AG08395 (cell line): Measurements from ENCODE around the gene ATP6V0E2.

Experiments used
- DNase-seq: peaks from one replicate; pipeline ENCODE4 v3.0.0; 2012; ENCODE audit warnings: mixed read lengths, low spot score

Gene ATP6V0E2

DNA sequence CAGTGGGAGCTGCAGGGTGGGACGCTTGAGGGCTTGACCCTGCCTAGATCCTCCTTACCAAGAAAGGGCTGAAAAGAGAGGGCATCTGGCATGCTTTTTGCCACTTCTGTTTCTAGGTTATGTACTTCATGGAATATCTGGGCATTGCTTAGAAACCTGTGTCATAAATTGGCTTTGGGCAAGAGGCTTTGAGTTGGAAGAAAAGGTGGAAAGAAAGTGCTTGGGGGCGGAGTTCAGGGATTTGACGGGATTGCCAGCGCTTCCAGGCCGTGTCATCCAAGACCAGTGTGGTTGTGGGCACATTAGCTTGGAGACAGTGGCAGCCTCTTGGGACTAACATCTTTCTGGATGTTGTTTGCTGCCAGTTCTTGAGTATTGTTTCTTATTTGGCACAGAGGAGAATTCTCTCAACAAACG is 34.8 kb upstream of the ATP6V0E2 start:
- DNase-seq = peak; percentile 28

DNA sequence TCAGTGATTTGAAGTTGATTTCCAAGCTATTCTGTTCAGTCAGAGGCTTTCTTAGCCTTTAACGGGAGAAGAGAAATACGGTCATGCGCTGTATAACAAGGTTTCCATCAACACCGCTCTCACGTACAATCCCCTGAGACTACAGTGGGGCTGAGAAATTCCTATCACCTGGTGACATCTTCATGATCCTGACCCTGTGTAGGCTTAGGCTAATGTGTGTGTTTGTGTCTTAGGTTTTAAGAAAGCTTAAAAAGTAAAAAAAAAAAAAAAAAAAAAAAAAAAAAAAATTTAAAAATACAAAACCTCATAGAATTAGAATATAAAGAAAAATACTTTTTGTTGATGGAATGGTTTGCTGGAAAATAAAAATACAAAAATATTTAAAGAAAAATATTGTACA is 33.8 kb upstream of the ATP6V0E2 start:
- DNase-seq = no peak

DNA sequence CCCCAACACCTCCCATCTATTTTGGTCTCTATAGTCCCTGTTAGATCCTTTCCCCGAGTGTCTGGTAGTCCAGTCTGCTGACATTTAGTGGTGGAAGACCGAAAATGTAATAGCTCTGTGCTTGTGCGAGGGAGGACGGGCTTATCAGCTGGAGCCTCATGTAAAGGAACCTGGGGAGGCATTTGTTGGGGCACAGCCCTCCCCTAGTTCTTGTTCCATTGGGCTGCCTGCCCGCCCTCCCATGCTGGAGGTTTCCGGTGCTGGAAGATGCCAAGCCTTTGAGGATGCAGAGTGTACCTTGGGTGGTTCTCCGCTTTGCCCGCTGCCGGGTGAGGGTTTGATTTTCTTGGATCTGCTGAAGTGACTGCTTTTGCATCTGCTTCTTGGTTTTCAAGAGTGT is 30.2 kb upstream of the ATP6V0E2 start:
- no peak for DNase-seq

DNA sequence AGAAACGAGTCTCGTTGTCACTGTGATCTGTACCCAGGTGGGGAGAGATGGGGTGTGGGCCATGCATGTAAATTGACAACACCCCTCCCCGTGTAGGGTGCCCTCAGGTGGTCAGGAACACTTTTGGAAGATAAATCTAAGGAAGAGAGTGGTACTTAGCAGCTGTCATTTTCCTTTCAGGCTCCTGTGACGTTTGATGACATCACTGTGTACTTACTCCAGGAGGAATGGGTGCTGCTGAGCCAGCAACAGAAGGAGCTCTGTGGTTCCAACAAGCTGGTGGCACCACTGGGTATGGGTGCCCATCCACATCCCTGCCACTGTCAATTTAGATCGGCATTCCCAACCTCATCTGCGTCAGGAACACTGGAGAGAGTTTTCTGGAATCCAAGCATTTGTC is 29.3 kb upstream of the ATP6V0E2 start:
- DNase-seq = no peak

DNA sequence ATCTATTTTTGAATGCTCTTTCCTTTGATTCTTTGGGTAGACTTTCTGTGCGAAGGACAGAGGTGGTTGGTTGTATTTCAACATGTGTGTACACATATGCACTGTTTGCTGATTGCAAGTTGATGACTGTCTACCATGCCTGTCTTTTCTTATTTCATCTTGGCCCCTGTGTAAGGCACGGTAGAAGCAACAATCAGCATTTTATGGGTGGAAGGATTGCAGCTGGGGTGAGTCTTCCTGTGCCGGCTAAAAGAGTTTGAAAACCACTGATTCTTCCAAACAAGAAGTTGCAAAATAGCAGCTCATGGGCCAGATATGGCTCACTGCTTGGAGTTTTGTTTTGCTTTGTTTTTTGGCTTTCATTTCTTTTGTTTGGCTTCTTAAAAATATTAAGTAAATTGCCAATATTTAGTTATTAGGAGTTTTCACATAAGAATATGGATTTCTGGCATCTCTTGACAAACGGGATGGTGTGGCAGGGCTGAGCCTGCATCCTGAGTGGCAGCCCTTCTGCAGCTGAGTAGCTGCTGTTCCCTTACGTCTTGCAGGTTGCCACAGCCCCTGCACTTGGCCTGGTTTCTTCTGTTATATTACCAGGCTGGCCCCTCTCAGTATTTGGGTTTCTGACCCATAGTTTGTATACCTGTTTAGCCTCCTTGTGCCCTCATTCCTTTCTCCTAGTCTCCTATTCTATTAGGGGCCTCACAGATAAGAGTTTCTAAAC is 28.4 kb upstream of the ATP6V0E2 start:
- no peak for DNase-seq

DNA sequence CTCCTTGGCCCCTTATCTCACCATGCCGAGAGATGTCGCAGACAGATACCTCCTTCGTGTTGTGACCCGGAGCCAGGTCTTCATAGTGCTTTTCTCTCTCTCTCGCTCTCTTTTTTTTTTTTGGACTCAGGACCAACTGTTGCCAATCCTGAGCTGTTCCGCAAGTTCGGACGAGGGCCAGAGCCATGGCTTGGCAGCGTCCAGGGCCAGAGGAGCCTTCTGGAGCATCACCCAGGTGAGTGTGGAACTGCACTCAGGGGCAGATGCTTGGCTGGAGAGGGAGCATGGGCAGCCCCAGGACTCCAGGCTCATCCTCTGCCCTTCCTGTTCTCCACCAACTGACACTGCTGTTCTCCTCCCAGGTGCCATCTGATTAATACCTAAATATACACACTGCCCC is 27.7 kb upstream of the ATP6V0E2 start:
- no peak for DNase-seq

DNA sequence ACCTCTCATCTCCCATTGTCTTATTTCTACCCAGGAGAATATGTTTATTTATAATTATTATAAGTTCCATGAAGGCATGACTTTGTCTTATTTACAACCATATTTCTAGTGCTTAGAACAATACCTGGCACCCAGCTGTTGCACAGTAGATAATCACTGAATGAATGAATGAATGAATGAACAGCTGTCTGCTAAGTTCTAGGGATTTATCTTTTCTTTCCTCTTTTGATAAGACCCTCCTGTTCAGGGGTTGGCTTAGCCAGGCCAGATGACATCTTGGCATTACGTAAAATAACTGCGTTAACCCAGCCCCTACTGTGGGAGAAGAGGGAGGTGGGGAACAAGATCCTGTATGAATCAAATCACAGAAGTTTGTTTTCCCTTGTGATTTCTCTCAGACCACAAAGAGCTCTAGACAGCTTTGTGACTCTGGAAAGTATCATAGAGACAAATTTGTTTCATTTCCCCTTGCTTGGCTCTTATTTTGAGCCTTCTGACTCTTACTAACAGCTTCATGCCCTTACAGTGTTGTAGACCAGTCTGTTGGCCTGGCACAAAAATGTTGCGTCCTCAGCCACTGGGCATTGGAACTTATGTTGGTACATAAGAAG is 27.2 kb upstream of the ATP6V0E2 start:
- no peak for DNase-seq

DNA sequence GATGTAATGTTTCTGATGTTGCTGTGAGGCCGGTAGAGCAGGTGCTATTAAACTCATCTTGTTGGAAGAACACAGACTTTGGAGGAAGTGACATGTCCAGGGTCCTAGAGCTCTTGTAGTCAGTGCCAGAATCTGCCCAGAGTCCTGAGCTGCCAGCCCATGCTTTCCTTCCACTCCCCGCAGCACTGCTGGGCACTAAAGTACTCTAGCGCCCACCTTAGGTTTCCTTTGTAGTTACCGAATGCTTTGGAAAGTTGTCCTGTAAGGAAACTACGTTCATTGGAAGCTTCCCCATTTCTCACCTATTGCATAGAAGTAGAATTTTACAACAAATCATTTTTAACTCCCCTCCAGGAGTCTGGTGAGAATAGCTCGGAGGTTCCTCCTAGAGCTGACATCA is 24.6 kb upstream of the ATP6V0E2 start:
- no peak for DNase-seq

DNA sequence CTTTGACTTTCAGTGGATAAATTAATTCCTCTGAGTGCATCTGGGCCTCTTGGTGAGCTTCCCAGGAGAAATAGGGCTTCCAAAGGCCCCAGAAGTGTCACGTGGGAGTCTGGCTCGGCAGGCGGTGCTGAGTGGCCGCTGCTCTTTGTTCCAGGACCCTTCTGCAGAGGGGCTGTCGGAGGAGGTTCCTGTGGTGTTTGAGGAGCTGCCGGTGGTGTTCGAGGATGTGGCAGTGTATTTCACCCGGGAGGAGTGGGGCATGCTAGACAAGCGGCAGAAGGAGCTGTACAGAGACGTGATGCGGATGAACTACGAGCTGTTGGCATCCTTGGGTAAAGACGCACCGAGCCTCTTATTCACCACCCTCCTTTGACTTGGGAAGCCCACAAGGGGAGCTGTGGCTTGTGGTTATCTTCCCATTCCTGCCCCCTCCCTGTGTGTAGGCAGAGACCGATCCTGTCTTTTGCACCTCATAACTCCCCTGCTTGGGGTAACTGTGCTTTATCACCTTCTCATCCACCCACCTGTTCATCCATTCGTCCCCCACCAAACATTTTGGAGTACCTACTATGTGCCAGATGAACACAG is 23.7 kb upstream of the ATP6V0E2 start:
- no peak for DNase-seq

DNA sequence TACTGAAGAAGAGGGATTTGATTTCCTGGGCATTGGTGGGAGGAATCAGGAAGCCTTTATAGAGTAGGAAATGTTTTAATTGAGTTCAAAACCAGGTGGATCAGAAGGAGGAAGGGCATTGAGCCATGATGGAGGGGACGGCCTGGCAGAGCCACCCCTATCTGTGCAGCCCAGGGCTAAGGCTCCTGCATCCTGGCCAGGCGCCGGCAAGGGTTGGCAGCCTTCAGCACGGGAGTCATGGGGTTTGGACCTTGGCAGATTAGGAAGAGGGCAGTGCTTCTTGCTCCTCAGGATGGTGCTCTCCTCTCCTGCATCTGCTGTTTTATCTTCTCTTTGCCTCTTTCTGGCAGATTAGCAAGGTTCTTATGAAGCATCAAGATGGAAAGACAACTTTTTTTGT is 23.1 kb upstream of the ATP6V0E2 start:
- DNase-seq = no peak

DNA sequence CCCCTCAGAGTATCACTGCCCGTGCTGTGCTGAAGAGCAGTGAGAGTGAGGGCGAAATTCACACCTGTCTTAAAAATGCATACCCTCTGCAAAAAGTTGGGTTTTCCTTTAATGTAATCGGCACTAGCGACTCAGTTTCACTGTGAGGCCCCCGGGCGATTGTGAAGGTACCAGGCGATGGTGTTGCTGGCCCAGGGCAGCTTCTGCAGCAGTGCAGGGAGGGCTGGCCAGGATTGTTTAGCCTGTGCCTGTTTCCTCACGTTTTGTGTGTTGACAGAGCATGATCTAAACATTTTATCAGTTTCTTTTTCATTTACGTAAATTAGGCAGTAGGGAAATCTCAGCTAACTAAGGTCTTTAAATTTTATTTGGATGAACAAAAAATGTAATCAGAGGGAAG is 22.3 kb upstream of the ATP6V0E2 start:
- no peak for DNase-seq

DNA sequence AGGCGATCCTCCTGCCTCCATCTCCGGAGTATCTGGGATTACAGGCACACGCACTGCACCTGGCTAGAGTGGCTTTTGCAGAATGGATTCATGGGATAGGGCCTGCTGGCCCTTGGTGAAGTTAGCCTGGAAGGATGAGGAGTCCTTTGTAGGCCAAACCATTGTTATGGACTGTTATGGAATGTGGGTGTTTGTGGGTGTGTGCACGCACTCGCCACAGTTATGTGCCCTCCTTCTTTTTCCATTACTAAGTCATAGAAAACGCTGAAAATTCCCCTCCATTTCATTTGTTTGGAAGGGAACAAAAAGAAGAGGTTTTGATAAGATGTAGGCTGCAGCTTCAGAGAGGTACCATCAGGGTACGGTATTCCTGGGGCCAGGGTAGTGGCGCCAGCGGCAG is 20.6 kb upstream of the ATP6V0E2 start:
- no peak for DNase-seq

DNA sequence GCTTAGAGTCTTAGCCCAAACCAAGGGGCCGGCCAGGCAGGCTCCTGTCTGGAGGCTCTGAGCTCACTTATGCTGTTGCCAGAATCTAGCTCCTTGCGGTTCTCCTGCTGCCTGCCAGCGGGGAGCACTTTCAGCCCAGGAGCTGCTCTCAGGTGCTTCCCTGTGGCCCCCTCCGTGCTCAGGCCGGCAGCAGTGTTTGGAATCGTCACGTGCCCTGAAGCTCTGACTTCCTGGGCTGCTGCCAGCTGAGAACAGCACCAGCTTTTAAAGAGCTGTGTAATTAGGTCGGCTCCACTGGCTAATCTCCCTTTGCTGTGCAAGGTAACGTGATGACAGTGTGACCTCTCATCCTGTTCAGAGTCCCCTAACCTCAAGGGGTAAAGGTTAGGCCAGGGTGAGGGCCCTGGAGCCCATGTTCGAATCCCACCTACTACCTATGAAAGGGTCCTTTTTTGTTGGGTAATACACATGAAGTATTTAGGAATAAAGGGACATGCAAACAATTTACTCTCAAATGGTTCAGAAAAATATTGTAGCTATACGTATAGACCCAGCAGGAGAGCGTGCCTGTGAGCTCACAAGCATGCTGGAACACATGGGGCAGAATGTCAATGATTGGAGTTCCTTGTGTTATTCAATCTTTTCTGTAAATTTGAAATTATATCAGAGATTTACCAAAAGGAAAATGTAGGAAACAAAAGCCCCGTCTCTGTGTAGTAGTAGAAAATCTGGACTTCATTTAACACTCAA is 19.0 kb upstream of the ATP6V0E2 start:
- DNase-seq = peak; percentile 43

DNA sequence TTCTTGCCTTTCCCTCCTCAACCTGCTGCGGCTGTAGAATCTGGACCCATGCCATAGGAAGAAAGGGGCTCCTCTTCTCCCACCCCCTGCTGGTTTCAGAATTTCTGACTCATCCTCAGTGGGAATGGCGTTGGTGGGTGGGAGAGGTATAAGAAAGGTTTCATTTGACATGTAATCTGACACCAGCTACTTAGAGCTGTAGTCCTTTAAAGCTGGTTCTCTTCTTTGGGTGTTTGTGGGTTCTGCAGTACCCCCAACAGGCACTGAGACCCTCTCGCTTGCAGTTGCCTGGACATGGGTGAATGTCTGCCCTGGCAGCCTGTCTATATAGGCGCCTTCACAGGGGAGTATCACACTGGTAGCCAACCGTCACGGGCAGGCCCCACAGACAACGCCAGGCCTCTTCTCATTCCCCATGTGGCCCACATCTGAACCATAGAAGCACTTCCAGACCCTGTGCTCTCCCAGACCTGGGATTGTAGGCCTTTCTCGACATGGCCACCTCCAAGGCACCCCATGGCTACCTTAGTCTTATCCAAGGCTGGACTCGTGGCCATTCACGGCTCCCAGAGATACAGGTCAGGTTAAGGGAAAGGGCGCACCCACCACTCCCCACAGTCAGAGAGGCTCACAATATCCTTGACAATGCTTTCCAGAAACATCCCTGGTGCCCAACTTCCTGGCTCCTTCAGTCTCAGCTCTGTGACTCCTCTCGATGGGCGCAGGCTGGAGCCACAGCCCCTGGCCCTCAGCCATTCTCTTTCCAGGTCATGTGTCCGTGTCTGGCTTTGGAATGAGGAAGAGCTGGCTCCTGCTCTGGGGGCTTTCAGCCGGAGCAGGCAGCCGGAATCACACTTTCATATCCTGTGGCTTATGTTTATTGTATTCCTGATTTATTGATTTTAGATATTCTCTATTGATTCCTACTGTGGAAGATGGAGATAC is 18.1 kb upstream of the ATP6V0E2 start:
- peak; percentile 48 for DNase-seq

DNA sequence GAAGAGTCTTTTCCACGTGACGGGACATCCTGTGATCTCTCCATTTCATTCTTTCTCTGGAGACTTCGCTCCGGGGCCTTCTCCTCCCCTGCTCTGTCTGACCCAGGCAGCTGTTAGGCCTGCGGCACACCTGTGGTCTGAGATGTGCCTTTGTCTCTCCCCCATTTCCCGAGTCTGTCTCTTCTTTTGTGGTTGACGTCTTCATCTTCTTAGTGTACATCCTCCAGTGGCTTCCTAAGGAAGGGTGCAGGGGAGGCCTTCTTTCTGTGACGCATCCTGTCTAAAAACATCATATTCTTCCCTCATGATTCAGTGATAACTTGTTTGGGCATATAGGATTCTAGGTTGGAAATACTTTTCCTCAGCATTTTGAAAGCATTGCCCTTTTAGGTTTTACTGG is 17.2 kb upstream of the ATP6V0E2 start:
- DNase-seq = no peak

DNA sequence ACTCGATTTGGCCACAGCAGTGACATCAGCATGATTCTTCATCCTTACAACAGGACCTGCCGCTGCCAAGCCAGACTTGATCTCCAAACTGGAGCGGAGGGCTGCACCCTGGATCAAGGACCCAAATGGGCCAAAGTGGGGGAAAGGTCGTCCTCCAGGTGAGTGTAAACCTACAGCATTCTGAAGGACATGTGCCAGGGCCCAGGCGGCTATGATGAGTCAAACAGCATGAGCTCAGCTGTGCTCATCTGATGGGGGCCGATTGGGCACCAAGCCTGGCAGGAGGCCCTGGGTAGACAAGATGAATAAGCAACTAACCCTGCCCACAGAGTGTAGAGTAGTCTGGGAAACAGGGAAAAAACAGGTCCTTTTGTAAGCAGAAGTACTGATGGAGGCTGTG is 14.4 kb upstream of the ATP6V0E2 start:
- no peak for DNase-seq

DNA sequence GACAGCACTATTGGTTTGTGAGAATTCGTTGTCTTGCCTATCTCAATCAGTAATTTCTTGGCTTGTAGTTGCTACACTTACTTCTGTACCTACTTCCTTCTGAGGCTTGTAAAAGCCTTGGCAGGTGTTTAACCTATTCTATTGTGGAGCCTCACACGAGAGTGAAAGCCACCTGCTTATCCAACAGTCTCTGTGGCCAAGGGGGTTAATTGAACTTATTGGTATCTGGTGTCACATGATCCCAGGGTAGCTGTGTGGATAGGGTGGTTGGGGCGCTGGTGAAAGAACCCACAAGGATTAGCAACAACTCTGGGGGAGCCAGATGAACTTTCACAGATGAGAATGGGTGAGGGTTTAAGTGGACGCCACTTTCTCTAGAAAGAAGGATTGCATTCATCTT is 13.9 kb upstream of the ATP6V0E2 start:
- DNase-seq = no peak

DNA sequence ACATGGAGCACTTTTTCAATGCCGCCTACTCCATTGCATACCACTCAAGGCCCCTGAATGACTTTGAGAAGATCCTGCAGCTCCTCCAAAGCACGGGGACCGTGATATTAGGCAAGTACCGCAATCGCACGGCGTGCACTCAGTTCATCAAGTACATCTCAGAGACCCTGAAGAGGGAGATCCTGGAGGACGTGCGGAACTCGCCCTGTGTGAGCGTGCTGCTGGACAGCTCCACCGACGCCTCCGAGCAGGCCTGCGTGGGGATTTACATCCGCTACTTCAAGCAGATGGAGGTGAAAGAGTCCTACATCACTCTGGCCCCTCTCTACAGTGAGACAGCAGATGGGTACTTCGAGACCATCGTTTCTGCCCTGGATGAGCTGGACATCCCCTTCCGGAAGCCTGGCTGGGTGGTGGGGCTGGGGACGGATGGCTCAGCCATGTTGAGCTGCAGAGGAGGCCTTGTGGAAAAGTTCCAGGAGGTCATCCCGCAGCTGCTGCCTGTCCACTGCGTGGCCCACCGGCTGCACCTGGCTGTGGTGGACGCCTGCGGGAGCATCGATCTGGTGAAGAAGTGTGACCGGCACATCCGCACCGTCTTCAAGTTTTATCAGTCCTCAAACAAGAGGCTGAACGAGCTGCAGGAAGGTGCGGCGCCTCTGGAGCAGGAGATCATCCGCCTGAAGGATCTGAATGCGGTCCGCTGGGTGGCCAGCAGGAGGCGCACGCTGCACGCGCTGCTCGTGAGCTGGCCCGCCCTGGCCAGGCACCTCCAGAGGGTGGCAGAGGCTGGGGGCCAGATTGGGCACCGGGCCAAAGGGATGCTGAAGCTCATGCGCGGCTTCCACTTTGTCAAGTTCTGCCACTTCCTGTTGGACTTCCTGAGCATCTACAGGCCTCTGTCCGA is 12.7 kb upstream of the ATP6V0E2 start:
- DNase-seq = no peak

DNA sequence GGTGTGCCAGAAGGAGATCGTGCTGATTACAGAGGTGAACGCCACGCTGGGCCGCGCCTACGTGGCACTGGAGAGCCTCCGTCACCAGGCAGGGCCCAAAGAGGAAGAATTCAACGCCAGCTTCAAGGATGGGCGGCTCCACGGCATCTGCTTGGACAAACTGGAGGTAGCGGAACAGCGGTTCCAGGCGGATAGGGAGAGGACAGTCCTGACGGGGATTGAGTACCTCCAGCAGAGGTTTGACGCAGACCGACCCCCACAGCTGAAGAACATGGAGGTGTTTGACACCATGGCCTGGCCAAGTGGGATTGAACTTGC is 12.1 kb upstream of the ATP6V0E2 start:
- DNase-seq = no peak

DNA sequence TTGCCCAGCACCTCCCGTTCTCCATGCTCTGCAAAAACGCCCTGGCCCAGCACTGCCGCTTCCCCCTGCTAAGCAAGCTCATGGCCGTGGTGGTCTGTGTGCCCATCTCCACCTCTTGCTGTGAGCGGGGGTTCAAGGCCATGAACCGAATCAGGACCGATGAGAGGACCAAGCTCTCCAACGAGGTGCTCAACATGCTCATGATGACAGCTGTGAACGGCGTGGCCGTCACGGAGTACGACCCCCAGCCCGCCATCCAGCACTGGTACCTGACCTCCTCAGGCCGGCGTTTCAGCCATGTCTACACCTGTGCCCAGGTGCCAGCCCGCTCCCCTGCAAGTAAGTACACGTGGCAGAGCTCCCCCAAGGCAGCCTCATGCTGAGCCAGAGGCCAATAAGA is 11.6 kb upstream of the ATP6V0E2 start:
- no peak for DNase-seq

DNA sequence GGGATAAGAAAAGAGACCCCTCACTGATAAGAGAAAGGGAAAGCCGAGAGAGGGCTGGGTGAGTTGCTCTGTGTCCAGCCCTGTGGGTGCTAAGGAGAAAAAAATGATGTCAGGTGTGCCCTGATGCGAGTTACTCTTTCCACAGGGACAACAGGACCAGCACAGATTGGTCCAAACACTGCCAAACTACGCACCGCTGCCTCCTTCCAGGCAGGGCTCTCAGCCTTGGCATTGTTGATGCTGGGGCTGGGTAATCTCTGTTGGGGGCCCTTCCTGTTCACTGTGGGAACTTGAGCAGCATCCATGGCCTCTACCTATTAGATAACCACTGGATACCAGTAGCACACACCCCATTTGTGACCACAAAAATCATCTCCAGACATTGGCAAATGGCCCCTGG is 10.3 kb upstream of the ATP6V0E2 start:
- DNase-seq = no peak
